Measurements from ENCODE around the gene SLC44A2.
"Not testable (repeated sequence)": the region's sequence is repeated elsewhere in the genome, so short reads cannot be mapped to it uniquely, and the experiment has no call there.

SLC44A2 gene

DNA sequence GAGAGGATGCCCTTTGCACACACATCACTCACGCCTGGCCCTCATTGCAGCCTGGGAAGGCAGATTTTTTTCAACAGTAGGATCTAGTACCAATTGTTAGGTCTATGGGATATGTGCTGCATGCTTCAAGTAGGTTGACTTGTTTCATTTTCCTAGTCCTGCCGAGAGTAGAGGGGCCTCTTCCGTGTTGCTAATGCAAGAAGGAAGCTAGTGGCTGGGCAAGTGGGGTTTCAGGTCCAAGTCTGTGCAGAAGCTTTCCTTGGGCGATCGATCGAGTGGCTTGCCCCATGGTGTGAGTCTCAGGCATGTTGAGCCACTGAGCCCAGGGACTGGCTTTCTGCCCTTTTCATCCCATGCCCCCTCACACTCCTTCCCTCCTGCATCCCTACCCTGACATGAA lies 42.5 kb downstream of the SLC44A2 start:
- TF ChIP-seq, protein P1, sequence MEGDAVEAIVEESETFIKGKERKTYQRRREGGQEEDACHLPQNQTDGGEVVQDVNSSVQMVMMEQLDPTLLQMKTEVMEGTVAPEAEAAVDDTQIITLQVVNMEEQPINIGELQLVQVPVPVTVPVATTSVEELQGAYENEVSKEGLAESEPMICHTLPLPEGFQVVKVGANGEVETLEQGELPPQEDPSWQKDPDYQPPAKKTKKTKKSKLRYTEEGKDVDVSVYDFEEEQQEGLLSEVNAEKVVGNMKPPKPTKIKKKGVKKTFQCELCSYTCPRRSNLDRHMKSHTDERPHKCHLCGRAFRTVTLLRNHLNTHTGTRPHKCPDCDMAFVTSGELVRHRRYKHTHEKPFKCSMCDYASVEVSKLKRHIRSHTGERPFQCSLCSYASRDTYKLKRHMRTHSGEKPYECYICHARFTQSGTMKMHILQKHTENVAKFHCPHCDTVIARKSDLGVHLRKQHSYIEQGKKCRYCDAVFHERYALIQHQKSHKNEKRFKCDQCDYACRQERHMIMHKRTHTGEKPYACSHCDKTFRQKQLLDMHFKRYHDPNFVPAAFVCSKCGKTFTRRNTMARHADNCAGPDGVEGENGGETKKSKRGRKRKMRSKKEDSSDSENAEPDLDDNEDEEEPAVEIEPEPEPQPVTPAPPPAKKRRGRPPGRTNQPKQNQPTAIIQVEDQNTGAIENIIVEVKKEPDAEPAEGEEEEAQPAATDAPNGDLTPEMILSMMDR (IDR thresholded peaks at IDR 0.05; ENCODE audit: extremely low read depth, insufficient read depth, missing control alignments): no peak
- in situ Hi-C loops (cut with MboI; ENCODE audit: low pct_unique_long_range_greater_than_20kb, low sequenced_read_pairs, unreplicated experiment): no loop called here
- DNase-seq (ENCODE audit: low spot score): no peak

DNA sequence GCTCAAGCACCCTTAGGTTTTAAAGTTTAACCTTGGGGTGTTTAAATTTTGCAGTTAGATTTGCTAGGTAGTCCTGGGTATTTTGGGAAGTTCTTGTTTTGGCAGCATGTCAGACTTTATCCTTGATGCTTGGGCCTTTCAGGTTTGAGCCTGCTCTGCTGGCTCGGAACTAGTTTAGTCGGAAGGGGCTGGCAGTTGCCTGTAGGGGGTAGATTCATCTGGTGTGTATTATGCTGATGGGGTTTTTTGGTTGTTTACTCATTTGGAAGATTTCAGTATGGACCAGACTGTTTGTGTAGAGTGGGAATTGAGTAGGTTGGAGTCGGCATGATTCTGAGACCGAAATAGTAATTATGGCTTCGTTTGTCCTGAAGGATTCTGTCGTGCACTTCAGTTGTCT lies 43.9 kb downstream of the SLC44A2 start:
- in situ Hi-C loops (cut with MboI; ENCODE audit: low pct_unique_long_range_greater_than_20kb, low sequenced_read_pairs, unreplicated experiment): no loop called here
- no peak for DNase-seq (ENCODE audit: low spot score)
- TF ChIP-seq, protein P1 (IDR thresholded peaks at IDR 0.05; ENCODE audit: extremely low read depth, insufficient read depth, missing control alignments): no peak

DNA sequence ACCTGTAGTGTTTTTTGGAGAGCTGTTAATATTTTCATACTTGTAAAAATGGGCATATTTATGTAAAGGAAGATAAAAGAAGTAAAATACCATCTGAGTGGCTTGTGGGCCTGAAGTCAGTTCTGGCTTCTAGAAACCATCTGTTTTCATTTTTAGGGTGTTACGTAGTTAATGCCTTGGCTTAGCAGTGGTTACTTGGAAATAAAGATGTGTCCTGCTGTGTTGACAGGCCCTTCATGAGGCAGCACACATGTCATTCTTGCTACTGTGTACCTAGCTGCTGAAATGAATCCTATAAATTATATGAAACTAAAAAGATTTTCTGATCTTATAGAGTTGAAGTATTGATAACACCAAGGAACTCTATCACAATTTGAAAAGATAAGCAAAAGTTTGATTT lies 44.8 kb downstream of the SLC44A2 start:
- TF ChIP-seq, protein P1 (IDR thresholded peaks at IDR 0.05; ENCODE audit: extremely low read depth, insufficient read depth, missing control alignments): no peak
- DNase-seq (ENCODE audit: low spot score): no peak
- in situ Hi-C loops (cut with MboI; ENCODE audit: low pct_unique_long_range_greater_than_20kb, low sequenced_read_pairs, unreplicated experiment): no loop called here

DNA sequence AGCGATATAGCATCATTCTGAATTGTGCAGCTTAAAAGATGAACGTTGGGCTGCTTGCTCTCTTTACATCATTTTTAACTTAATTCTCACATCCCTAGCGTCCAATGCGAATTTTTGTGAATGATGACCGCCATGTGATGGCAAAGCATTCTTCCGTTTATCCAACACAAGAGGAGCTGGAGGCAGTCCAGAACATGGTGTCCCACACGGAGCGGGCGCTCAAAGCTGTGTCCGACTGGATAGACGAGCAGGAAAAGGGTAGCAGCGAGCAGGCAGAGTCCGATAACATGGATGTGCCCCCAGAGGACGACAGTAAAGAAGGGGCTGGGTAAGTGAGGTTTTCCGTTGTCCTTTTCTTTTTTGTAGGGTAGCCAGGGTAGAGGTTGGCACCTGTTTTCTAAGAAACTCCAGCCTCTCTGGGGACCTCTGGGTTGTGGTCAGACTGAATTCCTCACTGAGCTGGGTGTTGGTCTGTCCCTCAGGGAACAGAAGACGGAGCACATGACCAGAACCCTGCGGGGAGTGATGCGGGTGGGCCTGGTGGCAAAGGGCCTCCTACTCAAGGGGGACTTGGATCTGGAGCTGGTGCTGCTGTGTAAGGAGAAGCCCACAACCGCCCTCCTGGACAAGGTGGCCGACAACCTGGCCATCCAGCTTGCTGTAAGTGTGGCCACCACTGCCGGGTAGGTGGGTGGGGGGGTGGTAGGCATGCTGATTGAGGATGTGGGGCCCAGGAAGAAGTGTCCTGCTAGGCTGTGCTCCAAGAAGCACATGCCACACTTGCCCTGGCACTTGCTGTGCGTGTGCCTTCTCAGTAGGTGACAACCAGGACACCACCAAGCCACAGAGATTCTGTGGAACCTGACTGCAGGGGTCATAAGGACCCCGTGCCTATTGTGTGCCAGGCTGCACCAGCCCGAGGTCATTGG lies 45.8 kb downstream of the SLC44A2 start:
- TF ChIP-seq, protein P1 (IDR thresholded peaks at IDR 0.05; ENCODE audit: extremely low read depth, insufficient read depth, missing control alignments): no peak
- DNase-seq (ENCODE audit: low spot score): no peak
- in situ Hi-C loops (cut with MboI; ENCODE audit: low pct_unique_long_range_greater_than_20kb, low sequenced_read_pairs, unreplicated experiment): no loop called here

DNA sequence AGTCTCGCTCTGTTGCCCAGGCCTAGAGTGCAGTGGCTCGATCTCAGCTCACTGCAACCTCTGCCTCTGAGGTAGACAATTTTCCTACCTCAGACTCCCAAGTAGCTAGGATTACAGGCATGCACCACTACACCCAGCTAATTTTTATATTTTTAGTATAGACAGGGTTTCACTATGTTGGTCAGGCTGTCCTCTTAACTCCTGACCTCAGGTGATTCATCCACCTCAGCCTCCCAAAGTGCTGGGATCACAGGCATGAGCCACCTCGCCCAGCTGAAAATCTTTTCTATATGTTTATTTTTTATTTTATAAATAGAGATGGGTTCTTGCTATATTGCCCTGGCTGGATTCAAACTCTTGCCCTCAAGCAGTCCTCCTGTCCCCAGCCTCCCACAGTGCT lies 46.6 kb downstream of the SLC44A2 start:
- in situ Hi-C loops (cut with MboI; ENCODE audit: low pct_unique_long_range_greater_than_20kb, low sequenced_read_pairs, unreplicated experiment); DNase-seq (ENCODE audit: low spot score): not testable (repeated sequence)

DNA sequence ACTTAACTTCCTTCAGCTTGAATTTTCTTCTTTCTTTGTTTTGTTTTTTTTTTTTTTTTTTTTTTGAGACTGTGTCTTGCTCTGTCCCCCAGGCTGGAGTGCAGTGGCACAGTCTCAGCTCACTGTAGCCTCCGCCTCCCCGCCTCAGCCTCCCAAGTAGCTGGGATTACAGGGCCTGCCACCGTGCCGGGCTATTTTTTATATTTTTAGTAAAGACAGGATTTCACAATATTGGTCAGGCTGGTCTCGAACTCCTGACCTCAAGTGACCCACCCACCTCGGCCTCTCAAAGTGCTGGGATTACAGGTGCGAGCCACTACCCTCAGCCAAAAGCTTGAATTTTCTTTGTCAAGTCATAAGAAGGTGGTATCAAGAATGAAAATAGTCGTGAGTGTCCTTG lies 49.9 kb downstream of the SLC44A2 start:
- in situ Hi-C loops (cut with MboI; ENCODE audit: low pct_unique_long_range_greater_than_20kb, low sequenced_read_pairs, unreplicated experiment); DNase-seq (ENCODE audit: low spot score): not testable (repeated sequence)

DNA sequence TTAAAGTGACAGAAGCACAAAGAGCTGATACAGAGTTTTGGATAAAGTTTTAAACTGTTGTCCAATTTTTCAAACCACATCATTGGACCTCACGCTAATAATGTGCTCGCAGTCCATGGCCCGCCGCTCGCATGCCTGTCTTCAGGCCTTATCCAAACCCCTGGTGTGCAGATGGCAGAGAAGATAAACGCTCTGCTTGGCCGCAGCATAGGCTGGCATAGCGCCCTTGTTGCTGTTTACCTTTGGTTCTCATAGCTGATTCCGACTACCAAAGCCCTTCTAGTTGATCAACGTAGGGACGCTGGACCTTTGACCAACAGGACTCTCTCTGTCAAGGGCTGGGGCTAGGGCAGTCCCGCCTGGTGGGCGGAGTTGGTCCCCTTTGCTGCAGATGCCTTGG lies 52.4 kb downstream of the SLC44A2 start:
- in situ Hi-C loops (cut with MboI; ENCODE audit: low pct_unique_long_range_greater_than_20kb, low sequenced_read_pairs, unreplicated experiment): no loop called here
- DNase-seq (ENCODE audit: low spot score): no peak
- TF ChIP-seq, protein P1 (IDR thresholded peaks at IDR 0.05; ENCODE audit: extremely low read depth, insufficient read depth, missing control alignments): no peak
